ENCODE data around the gene GLTP.

DNA sequence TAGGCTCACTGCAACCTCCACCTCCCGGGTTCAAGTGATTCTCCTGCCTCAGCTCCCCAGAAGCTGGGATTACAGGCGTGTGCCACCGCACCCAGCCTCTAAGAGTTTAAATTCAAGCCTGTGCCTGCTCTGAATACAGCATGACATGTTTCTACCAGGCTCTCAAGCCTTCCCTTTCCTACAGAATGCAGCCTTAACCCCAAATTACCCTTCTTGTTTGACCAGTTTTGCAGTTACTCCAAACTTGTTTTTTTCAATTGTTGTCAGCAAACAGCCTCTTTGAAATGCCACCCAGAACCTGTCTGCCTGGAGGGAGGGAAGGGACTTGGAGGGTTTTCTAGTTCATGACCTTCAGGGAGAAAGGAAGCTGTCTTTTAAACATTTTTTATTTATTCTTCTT is 15.4 kb downstream of the GLTP start:
- TF ChIP-seq, protein P1, sequence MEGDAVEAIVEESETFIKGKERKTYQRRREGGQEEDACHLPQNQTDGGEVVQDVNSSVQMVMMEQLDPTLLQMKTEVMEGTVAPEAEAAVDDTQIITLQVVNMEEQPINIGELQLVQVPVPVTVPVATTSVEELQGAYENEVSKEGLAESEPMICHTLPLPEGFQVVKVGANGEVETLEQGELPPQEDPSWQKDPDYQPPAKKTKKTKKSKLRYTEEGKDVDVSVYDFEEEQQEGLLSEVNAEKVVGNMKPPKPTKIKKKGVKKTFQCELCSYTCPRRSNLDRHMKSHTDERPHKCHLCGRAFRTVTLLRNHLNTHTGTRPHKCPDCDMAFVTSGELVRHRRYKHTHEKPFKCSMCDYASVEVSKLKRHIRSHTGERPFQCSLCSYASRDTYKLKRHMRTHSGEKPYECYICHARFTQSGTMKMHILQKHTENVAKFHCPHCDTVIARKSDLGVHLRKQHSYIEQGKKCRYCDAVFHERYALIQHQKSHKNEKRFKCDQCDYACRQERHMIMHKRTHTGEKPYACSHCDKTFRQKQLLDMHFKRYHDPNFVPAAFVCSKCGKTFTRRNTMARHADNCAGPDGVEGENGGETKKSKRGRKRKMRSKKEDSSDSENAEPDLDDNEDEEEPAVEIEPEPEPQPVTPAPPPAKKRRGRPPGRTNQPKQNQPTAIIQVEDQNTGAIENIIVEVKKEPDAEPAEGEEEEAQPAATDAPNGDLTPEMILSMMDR (IDR thresholded peaks at IDR 0.05): no peak
- TF ChIP-seq POLR2A (IDR thresholded peaks at IDR 0.05) (no peak), POLR2AphosphoS5 (IDR thresholded peaks at IDR 0.05) (peak in 1 of 3 donors; percentile 25)
